Measurements from ENCODE around the gene CREB3.

GRCh38 chr9:35717132-35717870, 15.2 kb upstream of the CREB3 start:
- TF ChIP-seq POLR2A (IDR thresholded peaks at IDR 0.05) (no peak), CTCF (IDR thresholded peaks at IDR 0.05) (no peak), EP300 (IDR thresholded peaks at IDR 0.05) (no peak)
